Urinary bladder (tissue), 4 donors: ENCODE results near the gene GOT2. TPM values are rescaled to one million over a fixed set of nuclear protein-coding genes. Genes with fewer than 3 reads are reported as not detected.
A peak's percentile ranks its signal among the peaks of the same experiment; 100 is the strongest.
"Not testable (repeated sequence)": the region's sequence is repeated elsewhere in the genome, so short reads cannot be mapped to it uniquely, and the experiment has no call there.

Source experiments
- DNase-seq: peaks from one replicate; pipeline ENCODE4 v3.0.0-alpha.2; 2015; ENCODE audit errors: extremely low spot score
- H3K27ac ChIP-seq: one replicate; pipeline ENCODE4 v1.5.1; 2013; ENCODE audit warnings: low read depth, mild to moderate bottlenecking, moderate library complexity
- H3K36me3 ChIP-seq: one replicate; pipeline ENCODE4 v1.6.1; 2013; ENCODE audit warnings: mild to moderate bottlenecking, moderate library complexity; ENCODE audit not compliant: insufficient read depth
- H3K4me1 ChIP-seq: one replicate; pipeline ENCODE4 v1.6.1; 2013; ENCODE audit warnings: mild to moderate bottlenecking, moderate library complexity; ENCODE audit not compliant: insufficient read depth
- H3K4me3 ChIP-seq: one replicate; pipeline ENCODE4 v1.5.1; 2013; ENCODE audit warnings: low read depth, low read length
- WGBS: extraction: QIAGEN DNeasy Blood & Tissue Kit; methylation state at CpG from one replicate; pipeline ENCODE4 v1.1.7; 2013; 5-methylcytosine and 5-hydroxymethylcytosine counted together
- polyA plus RNA-seq: library from polyadenylated mRNA; stranded (reverse); fragments of 200-250 nt; gene quantifications from one replicate; pipeline ENCODE4 v1.2.3, GENCODE V29; 2013
- total RNA-seq: library from RNA; depleted of rRNA; stranded (reverse); fragments of >200 nt; gene quantifications from one replicate; pipeline ENCODE4 v1.2.3, GENCODE V29; 2014
- donor health status: healthy with polysubstance abuse.
- donor health status: healthy.

The GOT2 gene
- total RNA-seq, result 26.4 TPM
- 60.1 TPM for polyA plus RNA-seq

GRCh38 chr16:58733671-58734458 is at the start of gene GOT2:
Gene GOT2 (minus strand): TSS chr16:58734316. CDS start chr16:58734228, 88 bp downstream.
- Histone ChIP-seq H3K4me1 (peaks cover 2% of the 10 kb centered on the region), H3K36me3 (no peaks in the 10 kb centered on the region), H3K27ac (peak within 1 kb of the TSS; percentile 44), H3K4me3 (peak within 1 kb of the TSS; percentile 77)
- no peak for DNase-seq
- WGBS, result under 1% methylated on average over 68 of the region's 68 CpGs

- H3K27ac ChIP-seq, H3K4me1 ChIP-seq, H3K36me3 ChIP-seq, DNase-seq, H3K4me3 ChIP-seq: not testable (repeated sequence)
- 94% methylated on average over 1 of the region's 1 CpG for WGBS
These were observed 45.2 kb upstream of the GOT2 start for GRCh38 chr16:58779291-58779690.

GRCh38 chr16:58773870-58774269 is 39.8 kb upstream of the GOT2 start:
- DNase-seq, result no peak
- no peak overlapping the region for H3K27ac ChIP-seq
- H3K4me3 ChIP-seq, result no peak overlapping the region
- no peaks in the 10 kb centered on the region for H3K4me1 ChIP-seq
- H3K36me3 ChIP-seq, result no peaks in the 10 kb centered on the region

- WGBS, result 89% methylated on average over 2 of the region's 2 CpGs
These were observed 34.0 kb upstream of the GOT2 start for GRCh38 chr16:58768145-58768544.

GRCh38 chr16:58767581-58767980 is 33.5 kb upstream of the GOT2 start:
- WGBS, result 85% methylated on average over 2 of the region's 2 CpGs
- Histone ChIP-seq H3K27ac (no peak overlapping the region), H3K4me3 (no peak overlapping the region), H3K4me1 (no peaks in the 10 kb centered on the region), H3K36me3 (no peaks in the 10 kb centered on the region)
- no peak for DNase-seq

More at GRCh38 chr16:58768145-58768544, 34.0 kb upstream of the GOT2 start:
- Histone ChIP-seq H3K27ac (no peak overlapping the region), H3K36me3 (no peaks in the 10 kb centered on the region), H3K4me3 (no peak overlapping the region), H3K4me1 (no peaks in the 10 kb centered on the region)
- no peak for DNase-seq

- 42% methylated on average over 7 of the region's 7 CpGs for WGBS
- no peak overlapping the region for H3K4me3 ChIP-seq
- no peaks in the 10 kb centered on the region for H3K36me3 ChIP-seq
- H3K4me1 ChIP-seq, result no peaks in the 10 kb centered on the region
- no peak overlapping the region for H3K27ac ChIP-seq
- no peak for DNase-seq
These were observed 22.7 kb upstream of the GOT2 start for GRCh38 chr16:58756650-58757332.

GRCh38 chr16:58755989-58756649 is 22.0 kb upstream of the GOT2 start:
- WGBS, result 28% methylated on average over 17 of the region's 17 CpGs
- H3K36me3 ChIP-seq, result no peaks in the 10 kb centered on the region
- no peak overlapping the region for H3K4me3 ChIP-seq
- no peak for DNase-seq
- H3K27ac ChIP-seq, result no peak overlapping the region
- H3K4me1 ChIP-seq, result no peaks in the 10 kb centered on the region

- H3K36me3 ChIP-seq, result no peaks in the 10 kb centered on the region
- H3K4me1 ChIP-seq, result no peaks in the 10 kb centered on the region
- no peak overlapping the region for H3K4me3 ChIP-seq
- no peak for DNase-seq
- no peak overlapping the region for H3K27ac ChIP-seq
- 39% methylated on average over 9 of the region's 9 CpGs for WGBS
These were observed 19.6 kb upstream of the GOT2 start for GRCh38 chr16:58753711-58754134.

GRCh38 chr16:58744497-58744896 is 10.4 kb upstream of the GOT2 start:
- 72% methylated on average over 7 of the region's 7 CpGs for WGBS
- H3K4me3 ChIP-seq, result no peak overlapping the region

GRCh38 chr16:58741976-58742375 is 7.9 kb upstream of the GOT2 start:
- no peaks in the 10 kb centered on the region for H3K4me1 ChIP-seq
- no peak overlapping the region for H3K4me3 ChIP-seq
- H3K27ac ChIP-seq, result no peak overlapping the region
- DNase-seq, result no peak
- H3K36me3 ChIP-seq, result no peaks in the 10 kb centered on the region

More at GRCh38 chr16:58744497-58744896, 10.4 kb upstream of the GOT2 start:
- H3K27ac ChIP-seq, result no peak overlapping the region
- no peaks in the 10 kb centered on the region for H3K36me3 ChIP-seq
- no peaks in the 10 kb centered on the region for H3K4me1 ChIP-seq
- no peak for DNase-seq

- 74% methylated on average over 3 of the region's 3 CpGs for WGBS
- no peaks in the 10 kb centered on the region for H3K4me1 ChIP-seq
- no peak for DNase-seq
- peak overlapping the region; percentile 23 for H3K27ac ChIP-seq
- no peaks in the 10 kb centered on the region for H3K36me3 ChIP-seq
- no peak overlapping the region for H3K4me3 ChIP-seq
These were observed 7.0 kb upstream of the GOT2 start for GRCh38 chr16:58741166-58741565.

- no peak for DNase-seq
- H3K4me3 ChIP-seq, result no peak overlapping the region
- no peaks in the 10 kb centered on the region for H3K36me3 ChIP-seq
- 83% methylated on average over 5 of the region's 5 CpGs for WGBS
- no peaks in the 10 kb centered on the region for H3K4me1 ChIP-seq
- H3K27ac ChIP-seq, result no peak overlapping the region
These were observed 4.7 kb upstream of the GOT2 start for GRCh38 chr16:58738672-58739296.

GRCh38 chr16:58736341-58736740 is 2.2 kb upstream of the GOT2 start:
- not testable (repeated sequence) for H3K4me3 ChIP-seq, H3K27ac ChIP-seq, H3K36me3 ChIP-seq, H3K4me1 ChIP-seq, DNase-seq
- 76% methylated on average over 3 of the region's 3 CpGs for WGBS
